Spleen (tissue), 11 donors: ENCODE results near the gene KANSL1L. TPM values are rescaled to one million over a fixed set of nuclear protein-coding genes. Genes with fewer than 3 reads are reported as not detected.
"Not testable (repeated sequence)": the region's sequence is repeated elsewhere in the genome, so short reads cannot be mapped to it uniquely, and the experiment has no call there.

Experiments used
- DNase-seq: peaks from one replicate; pipeline ENCODE4 v3.0.0-alpha.2; 2020
- H3K27ac ChIP-seq, 8 donors: fragments of 200-600 bp; sonication (generic) in 7 of 8; 1 replicate in 4 of 8; 2 replicates in 4 of 8; pipeline versions ENCODE4 v1.5.0 to v1.8.0; 2016 to 2021; ENCODE audit warnings: inconsistent platforms in 4 of 8, mild to moderate bottlenecking in 4 of 8, moderate library complexity in 1 of 8
- H3K27me3 ChIP-seq, 7 donors: fragments of 200-600 bp; sonication (generic) in 6 of 7; replicated peaks in 1 of 7; 1 replicate in 4 of 7; 2 replicates in 3 of 7; pipeline versions ENCODE4 v1.5.0 to v1.8.0; 2016 to 2021; ENCODE audit warnings: inconsistent platforms in 3 of 7, mild to moderate bottlenecking in 1 of 7
- H3K36me3 ChIP-seq, 6 donors: fragments of 200-600 bp; sonication (generic) in 5 of 6; 1 replicate in 4 of 6; 2 replicates in 2 of 6; pipeline versions ENCODE4 v1.5.0 to v1.8.0; 2016 to 2021; ENCODE audit warnings: inconsistent platforms in 2 of 6
- H3K4me1 ChIP-seq, 6 donors: fragments of 200-600 bp; sonication (generic) in 5 of 6; 1 replicate in 3 of 6; 2 replicates in 3 of 6; pipeline versions ENCODE4 v1.5.0 to v1.8.0; 2016 to 2021; ENCODE audit warnings: inconsistent platforms in 3 of 6
- H3K4me3 ChIP-seq, 8 donors: fragments of 200-600 bp; sonication (generic) in 7 of 8; 1 replicate in 4 of 8; 2 replicates in 4 of 8; pipeline versions ENCODE4 v1.5.0 to v1.8.0; 2016 to 2021; ENCODE audit warnings: inconsistent platforms in 4 of 8, mild to moderate bottlenecking in 4 of 8, moderate library complexity in 2 of 8
- H3K9me3 ChIP-seq, 8 donors: fragments of 200-600 bp; sonication (generic) in 7 of 8; 1 replicate in 4 of 8; 2 replicates in 4 of 8; pipeline versions ENCODE4 v1.5.0 to v1.8.0; 2016 to 2021; ENCODE audit warnings: inconsistent platforms in 4 of 8
- POLR2A ChIP-seq, 3 donors: fragments of 450-650 bp; IDR thresholded peaks; one replicate each; pipeline ENCODE4 v1.5.1; 2017; ENCODE audit warnings: antibody characterized with exemption in 3 of 3, mild to moderate bottlenecking in 1 of 3
- POLR2AphosphoS5 ChIP-seq, 3 donors: sonication (generic); formaldehyde crosslinking; IDR thresholded peaks; one replicate each; pipeline ENCODE4 v1.5.1; 2017; ENCODE audit warnings: antibody characterized with exemption in 3 of 3
- WGBS, 5 donors: extraction: QIAGEN DNeasy Blood & Tissue Kit in 3 of 5; methylation state at CpG; one replicate each; pipeline versions ENCODE4 v1.1.5 to v1.1.7; 2013 to 2018; 5-methylcytosine and 5-hydroxymethylcytosine counted together
- intact Hi-C: fragments of 100-400 bp; cut with DNase I; formaldehyde crosslinking; loops from one replicate; pipeline ENCODE4 v1.15.0; 2023; ENCODE audit warnings: low total_unique reads
- polyA plus RNA-seq, 3 donors: library from polyadenylated mRNA; stranded (reverse); fragments of 200-250 nt; gene quantifications; one replicate each; pipeline ENCODE4 v1.2.1, GENCODE V29; 2013
- total RNA-seq, 7 donors: library from RNA; depleted of rRNA in 3 of 7; stranded (reverse); fragments of >200 nt in 3 of 7; fragmentation: NEBNext Ultra II Directional in 4 of 7; extraction: Animal tissue kit (Norgen Biotek cat#: 25700) in 4 of 7; gene quantifications; one replicate each; pipeline versions ENCODE4 v1.1.0 to v1.2.1, GENCODE V29; 2016 to 2021
- TF ChIP-seq, protein P1 (sequence below), 11 experiments: fragments of 200-600 bp in 7 of 11; fragments of 450-650 bp in 4 of 11; sonication (generic) in 4 of 11; IDR thresholded peaks in 8 of 11; conservative IDR thresholded peaks in 3 of 11; 1 replicate in 7 of 11; 2 replicates in 4 of 11; pipeline versions ENCODE4 v1.4.0 to v1.8.0; 2016 to 2021; ENCODE audit warnings: antibody characterized with exemption in 11 of 11, inconsistent platforms in 4 of 11, mild to moderate bottlenecking in 1 of 11
- donor health status: healthy with polysubstance abuse.
- donor health status: DM: no; HTN: no; CAD: no; lungs with moderate emphysema.
- donor health status: DM: no; HTN: no; CAD: no.
- donor health status: Bipolar disorder and iron deficiency.
- donor health status: healthy.
- donor health status: DM: no; HTN: no; CAD: no.
- donor health status: DM: yes; HTN: yes; CAD: no.

The KANSL1L gene
- total and polyA plus RNA-seq, 10 donors, result 1.2 to 30.5 (median 15.3) TPM

- no peaks in the 10 kb centered on the region for H3K27me3 ChIP-seq
- peaks cover 0 to 6% (median 4%) of the 10 kb centered on the region in 6 donors for H3K4me1 ChIP-seq
- WGBS, 5 donors, result 86 to 95% (median 90%) methylated on average over 4 of the region's 4 CpGs
- no peak overlapping the region for H3K4me3 ChIP-seq
- H3K27ac ChIP-seq, result no peak overlapping the region
- DNase-seq, result no peak
- intact Hi-C loops, result loop anchor here (5.0 to 10.0 kb wide), 3 partner anchors 116 to 856 kb away; no protein-coding TSS in a partner anchor
- H3K36me3 ChIP-seq, result no peaks in the 10 kb centered on the region
- H3K9me3 ChIP-seq, result peaks cover 0 to 20% (median 14%) of the 10 kb centered on the region in 8 donors
- TF ChIP-seq POLR2AphosphoS5 (IDR thresholded peaks at IDR 0.05), result no peak
- no peak for TF ChIP-seq POLR2A (IDR thresholded peaks at IDR 0.05)
- TF ChIP-seq, protein P1, sequence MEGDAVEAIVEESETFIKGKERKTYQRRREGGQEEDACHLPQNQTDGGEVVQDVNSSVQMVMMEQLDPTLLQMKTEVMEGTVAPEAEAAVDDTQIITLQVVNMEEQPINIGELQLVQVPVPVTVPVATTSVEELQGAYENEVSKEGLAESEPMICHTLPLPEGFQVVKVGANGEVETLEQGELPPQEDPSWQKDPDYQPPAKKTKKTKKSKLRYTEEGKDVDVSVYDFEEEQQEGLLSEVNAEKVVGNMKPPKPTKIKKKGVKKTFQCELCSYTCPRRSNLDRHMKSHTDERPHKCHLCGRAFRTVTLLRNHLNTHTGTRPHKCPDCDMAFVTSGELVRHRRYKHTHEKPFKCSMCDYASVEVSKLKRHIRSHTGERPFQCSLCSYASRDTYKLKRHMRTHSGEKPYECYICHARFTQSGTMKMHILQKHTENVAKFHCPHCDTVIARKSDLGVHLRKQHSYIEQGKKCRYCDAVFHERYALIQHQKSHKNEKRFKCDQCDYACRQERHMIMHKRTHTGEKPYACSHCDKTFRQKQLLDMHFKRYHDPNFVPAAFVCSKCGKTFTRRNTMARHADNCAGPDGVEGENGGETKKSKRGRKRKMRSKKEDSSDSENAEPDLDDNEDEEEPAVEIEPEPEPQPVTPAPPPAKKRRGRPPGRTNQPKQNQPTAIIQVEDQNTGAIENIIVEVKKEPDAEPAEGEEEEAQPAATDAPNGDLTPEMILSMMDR (IDR thresholded peaks at IDR 0.05 in 8 of 11, conservative IDR thresholded peaks at IDR 0.05 in 3 of 11), result no peak
These were observed 19.1 kb upstream of the KANSL1L start for GRCh38 chr2:210190345-210190744.

- Histone ChIP-seq H3K36me3 (no peaks in the 10 kb centered on the region), H3K27ac (no peak overlapping the region), H3K4me3 (no peak overlapping the region), H3K27me3 (no peaks in the 10 kb centered on the region), H3K4me1 (no peaks in the 10 kb centered on the region), H3K9me3 (peaks cover 0 to 27% (median 21%) of the 10 kb centered on the region in 8 donors)
- WGBS, 5 donors, result 64 to 78% (median 74%) methylated on average over 1 of the region's 1 CpG
- TF ChIP-seq POLR2A (IDR thresholded peaks at IDR 0.05) (no peak), POLR2AphosphoS5 (IDR thresholded peaks at IDR 0.05) (no peak)
- TF ChIP-seq, protein P1 (IDR thresholded peaks at IDR 0.05 in 8 of 11, conservative IDR thresholded peaks at IDR 0.05 in 3 of 11), result no peak
- intact Hi-C loops, result loop anchor here (5.0 to 10.0 kb wide), 3 partner anchors 115 to 855 kb away; no protein-coding TSS in a partner anchor
- DNase-seq, result no peak
These were observed 18.4 kb upstream of the KANSL1L start for GRCh38 chr2:210189452-210190138.

DNA sequence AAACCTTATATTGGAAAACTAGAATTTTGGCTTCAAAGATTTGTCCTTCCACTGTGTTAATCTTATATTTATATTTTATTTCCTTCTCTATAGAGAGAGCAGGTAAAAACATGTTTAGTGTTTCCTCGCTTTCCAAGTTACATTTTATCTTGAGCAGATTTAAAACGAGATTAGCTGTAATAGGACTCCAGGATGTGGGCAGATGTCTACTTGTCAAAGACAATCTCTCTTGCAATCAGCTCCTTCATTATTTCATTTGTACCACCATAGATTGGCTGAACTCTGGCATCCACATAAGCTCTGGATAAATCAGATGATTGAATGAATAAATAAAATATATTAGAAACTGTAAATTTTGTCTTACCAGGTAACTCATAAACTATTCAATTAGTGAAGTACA is 17.5 kb upstream of the KANSL1L start:
- intact Hi-C loops, result no loop called here
- Histone ChIP-seq H3K4me3 (no peak overlapping the region), H3K4me1 (no peaks in the 10 kb centered on the region), H3K27me3 (no peaks in the 10 kb centered on the region), H3K27ac (no peak overlapping the region), H3K36me3 (no peaks in the 10 kb centered on the region), H3K9me3 (peaks cover 0 to 35% (median 30%) of the 10 kb centered on the region in 8 donors)
- DNase-seq, result no peak
- 31 to 46% (median 41%) methylated on average over 2 of the region's 2 CpGs for WGBS, 5 donors
- TF ChIP-seq POLR2A (IDR thresholded peaks at IDR 0.05) (no peak), POLR2AphosphoS5 (IDR thresholded peaks at IDR 0.05) (no peak)
- TF ChIP-seq, protein P1 (IDR thresholded peaks at IDR 0.05 in 8 of 11, conservative IDR thresholded peaks at IDR 0.05 in 3 of 11), result no peak

GRCh38 chr2:210188190-210188589 is 17.0 kb upstream of the KANSL1L start:
- TF ChIP-seq, protein P1 (IDR thresholded peaks at IDR 0.05 in 8 of 11, conservative IDR thresholded peaks at IDR 0.05 in 3 of 11), result no peak
- TF ChIP-seq POLR2A (IDR thresholded peaks at IDR 0.05), result no peak
- TF ChIP-seq POLR2AphosphoS5 (IDR thresholded peaks at IDR 0.05), result no peak
- Histone ChIP-seq H3K9me3 (peaks cover 0 to 41% (median 35%) of the 10 kb centered on the region in 8 donors), H3K27ac (no peak overlapping the region), H3K36me3 (no peaks in the 10 kb centered on the region), H3K27me3 (no peaks in the 10 kb centered on the region), H3K4me1 (no peaks in the 10 kb centered on the region), H3K4me3 (no peak overlapping the region)
- intact Hi-C loops, result no loop called here
- 70 to 85% (median 75%) methylated on average over 3 of the region's 3 CpGs for WGBS, 5 donors
- no peak for DNase-seq

DNA sequence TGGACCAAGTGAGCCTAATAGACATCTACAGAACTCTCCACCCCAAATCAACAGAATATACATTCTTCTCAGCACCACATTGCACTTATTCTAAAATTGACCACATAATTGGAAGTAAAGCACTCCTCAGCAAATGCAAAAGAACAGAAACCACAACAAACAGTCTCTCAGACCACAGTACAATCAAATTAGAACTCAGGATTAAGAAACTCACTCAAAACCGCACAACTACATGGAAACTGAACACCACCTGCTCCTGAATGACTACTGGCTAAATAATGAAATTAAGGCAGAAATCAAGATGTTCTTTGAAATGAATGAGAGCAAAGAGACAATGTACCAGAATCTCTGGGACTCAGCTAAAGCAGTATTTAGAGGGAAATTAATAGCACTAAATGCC is 12.7 kb upstream of the KANSL1L start:
- Histone ChIP-seq H3K27me3 (peaks cover 0 to 15% (median 0%) of the 10 kb centered on the region in 7 donors), H3K9me3 (peaks cover 0 to 48% (median 36%) of the 10 kb centered on the region in 8 donors)
- intact Hi-C loops, H3K27ac ChIP-seq, DNase-seq, H3K4me1 ChIP-seq, H3K4me3 ChIP-seq, H3K36me3 ChIP-seq: not testable (repeated sequence)
- 57 to 73% (median 72%) methylated on average over 1 of the region's 1 CpG for WGBS, 5 donors

DNA sequence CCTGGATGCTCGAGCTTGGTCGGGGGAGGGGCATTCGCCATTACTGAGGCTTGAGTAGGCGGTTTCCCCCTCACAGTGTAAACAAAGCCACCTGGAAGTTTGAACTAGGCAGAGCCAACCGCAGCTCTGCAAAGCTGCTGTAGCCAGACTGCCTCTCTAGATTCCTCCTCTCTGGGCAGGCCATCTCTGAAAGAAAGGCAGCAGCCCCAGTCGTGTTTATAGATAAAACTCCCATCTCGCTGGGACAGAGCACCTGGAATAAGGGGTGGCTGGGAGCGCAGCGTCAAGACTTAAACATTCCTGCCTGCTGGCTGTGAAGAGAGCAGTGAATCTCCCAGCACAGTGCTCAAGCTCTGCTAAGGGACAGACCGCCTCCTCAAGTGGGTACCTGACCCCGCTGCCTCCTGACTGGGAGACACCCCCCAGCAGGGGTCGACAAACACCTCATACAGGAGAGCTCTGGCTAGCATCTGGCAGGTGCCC is 10.4 kb upstream of the KANSL1L start:
- H3K36me3 ChIP-seq, H3K4me1 ChIP-seq, DNase-seq, intact Hi-C loops, H3K4me3 ChIP-seq, H3K27ac ChIP-seq: not testable (repeated sequence)
- WGBS, 5 donors, result 50 to 79% (median 68%) methylated on average over 12 of the region's 12 CpGs
- H3K27me3 ChIP-seq, result peaks cover 0 to 24% (median 0%) of the 10 kb centered on the region in 7 donors
- H3K9me3 ChIP-seq, result peaks cover 0 to 46% (median 32%) of the 10 kb centered on the region in 8 donors
